SK-N-SH (cell line): Measurements from ENCODE around the gene PMVK. TPM values are rescaled to one million over a fixed set of nuclear protein-coding genes. Genes with fewer than 3 reads are reported as not detected.

ENCODE experiments used
- CTCF ChIA-PET: fragments of 300-600, 350-600 bp; formaldehyde crosslinking; extraction: SDS; loops from one replicate; lab custom pipeline; 2021; lab: Yijun Ruan, JAX
- POLR2A ChIA-PET: fragments of 350-600 bp; sonication (Branson Sonifier 250); formaldehyde crosslinking; extraction: SDS; loops from one replicate; lab custom pipeline; 2020; ENCODE audit warnings: antibody characterized with exemption, inconsistent platforms; lab: Yijun Ruan, JAX
- DNase-seq: peaks from one replicate; pipeline ENCODE4 v3.0.0; 2012
- H2AFZ ChIP-seq: fragments of 200-600 bp; sonication (generic); 2 replicates; pipeline ENCODE4 v1.8.1; 2016; ENCODE audit warnings: antibody characterized with exemption, mild to moderate bottlenecking, low read depth
- H3F3A ChIP-seq: fragments of 200-600 bp; sonication (generic); replicated peaks from 2 replicates; pipeline ENCODE3; 2016; ENCODE audit warnings: antibody characterized with exemption, mild to moderate bottlenecking; ENCODE audit not compliant: insufficient read depth
- H3K27ac ChIP-seq, 2 experiments: fragments of 200-500 bp in 1 of 2; fragments of 200-600 bp in 1 of 2; sonication (Bioruptor generic) in 1 of 2; sonication (generic), shearing (Covaris generic) in 1 of 2; 2 replicates each; pipeline versions ENCODE4 v1.5.1 to v1.6.1; 2014 to 2016; ENCODE audit warnings: low read depth in 2 of 2, inconsistent platforms in 1 of 2, low read length in 1 of 2, mild to moderate bottlenecking in 1 of 2, mixed read lengths in 1 of 2
- H3K27me3 ChIP-seq: fragments of 200-600 bp; sonication (generic), shearing (Covaris generic); 2 replicates; pipeline ENCODE4 v1.6.1; 2016; ENCODE audit warnings: mixed run types; ENCODE audit not compliant: insufficient read depth
- H3K36me3 ChIP-seq, 2 experiments: fragments of 200-500 bp in 1 of 2; fragments of 200-600 bp in 1 of 2; sonication (Bioruptor generic) in 1 of 2; sonication (generic) in 1 of 2; replicated peaks in 1 of 2; 2 replicates each; pipeline versions ENCODE3 to v1.5.1; 2014 to 2016; ENCODE audit warnings: low read length in 1 of 2, mild to moderate bottlenecking in 1 of 2; ENCODE audit not compliant: insufficient read depth in 2 of 2, control insufficient read depth in 1 of 2
- H3K4me1 ChIP-seq, 2 experiments: fragments of 200-500 bp in 1 of 2; fragments of 200-600 bp in 1 of 2; sonication (Bioruptor generic) in 1 of 2; sonication (generic), shearing (Covaris generic) in 1 of 2; 2 replicates each; pipeline versions ENCODE4 v1.5.1 to v1.6.1; 2014 to 2016; ENCODE audit warnings: low read depth in 1 of 2, low read length in 1 of 2, mixed run types in 1 of 2; ENCODE audit not compliant: insufficient read depth in 2 of 2, control insufficient read depth in 1 of 2
- H3K4me2 ChIP-seq: fragments of 200-600 bp; sonication (generic), shearing (Covaris generic); 2 replicates; pipeline ENCODE4 v1.6.1; 2017; ENCODE audit warnings: mixed run types
- H3K4me3 ChIP-seq, 2 experiments: fragments of 200-500 bp in 1 of 2; fragments of 200-600 bp in 1 of 2; sonication (Bioruptor generic) in 1 of 2; sonication (generic), shearing (Covaris generic) in 1 of 2; 2 replicates each; pipeline versions ENCODE4 v1.5.1 to v1.8.1; 2014 to 2016; ENCODE audit warnings: low read depth in 2 of 2, inconsistent platforms in 1 of 2, low read length in 1 of 2, mild to moderate bottlenecking in 1 of 2, mixed read lengths in 1 of 2, moderate library complexity in 1 of 2
- H3K79me2 ChIP-seq: fragments of 200-600 bp; sonication (generic); 2 replicates; pipeline ENCODE4 v1.8.1; 2017; ENCODE audit warnings: mild to moderate bottlenecking; ENCODE audit not compliant: insufficient read depth
- H3K9ac ChIP-seq: fragments of 200-600 bp; sonication (generic); 2 replicates; pipeline ENCODE4 v1.6.1; 2017; ENCODE audit warnings: mixed run types
- H3K9me2 ChIP-seq: fragments of 200-600 bp; sonication (generic); 2 replicates; pipeline ENCODE4 v1.6.1; 2017; ENCODE audit warnings: mixed run types
- H3K9me3 ChIP-seq: fragments of 200-600 bp; sonication (generic); 2 replicates; pipeline ENCODE4 v1.6.1; 2017; ENCODE audit warnings: mixed run types, mild to moderate bottlenecking, moderate library complexity
- H4K20me1 ChIP-seq: fragments of 200-600 bp; sonication (generic); 2 replicates; pipeline ENCODE4 v1.6.1; 2017; ENCODE audit warnings: mild to moderate bottlenecking, mixed run types; ENCODE audit not compliant: insufficient read depth
- ELF1 ChIP-seq: IDR thresholded peaks from 2 replicates; pipeline ENCODE4 v1.4.0; 2012
- EP300 ChIP-seq, 2 experiments: IDR thresholded peaks; 2 replicates each; pipeline versions ENCODE4 v1.4.0 to v1.6.1; 2012; ENCODE audit warnings: borderline replicate concordance in 1 of 2, low read depth in 1 of 2, low read length in 1 of 2
- FOXM1 ChIP-seq: IDR thresholded peaks from 2 replicates; pipeline ENCODE4 v1.4.0; 2012; ENCODE audit warnings: low read depth, mild to moderate bottlenecking
- IRF3 ChIP-seq: fragments of 150-350 bp; IDR thresholded peaks from 2 replicates; pipeline ENCODE4 v1.6.1; 2016; ENCODE audit warnings: mild to moderate bottlenecking, low read depth, low read length
- JUND ChIP-seq: IDR thresholded peaks from 2 replicates; pipeline ENCODE4 v1.4.0; 2012
- REST ChIP-seq: IDR thresholded peaks from 2 replicates; pipeline ENCODE4 v1.6.1; 2012; ENCODE audit warnings: mild to moderate bottlenecking, low read depth, low read length, moderate library complexity
- RFX5 ChIP-seq: IDR thresholded peaks from 2 replicates; pipeline ENCODE4 v1.6.1; 2012; ENCODE audit warnings: mild to moderate bottlenecking, improper control_type of control experiment, low read length
- RXRA ChIP-seq: IDR thresholded peaks from 2 replicates; pipeline ENCODE4 v1.4.0; 2012; ENCODE audit warnings: low read depth, mild to moderate bottlenecking, borderline replicate concordance
- SIN3A ChIP-seq: IDR thresholded peaks from 2 replicates; pipeline ENCODE4 v1.6.1; 2012; ENCODE audit warnings: low read depth, mild to moderate bottlenecking, low read length, moderate library complexity, borderline replicate concordance
- TAF1 ChIP-seq: IDR thresholded peaks from 2 replicates; pipeline ENCODE4 v1.6.1; 2012; ENCODE audit warnings: low read depth, mild to moderate bottlenecking, low read length, moderate library complexity, borderline replicate concordance
- TCF12 ChIP-seq: IDR thresholded peaks from 2 replicates; pipeline ENCODE4 v1.4.0; 2012
- TEAD4 ChIP-seq: IDR thresholded peaks from 2 replicates; pipeline ENCODE4 v1.4.0; 2012; ENCODE audit warnings: mild to moderate bottlenecking, borderline replicate concordance; ENCODE audit not compliant: insufficient read depth
- USF2 ChIP-seq: fragments of 150-350 bp; IDR thresholded peaks from 2 replicates; pipeline ENCODE4 v1.6.1; 2017; ENCODE audit warnings: antibody characterized with exemption, low read length, low read depth, borderline replicate concordance
- WGBS: methylation state at CpG from one replicate; pipeline ENCODE4 v1.1.6; 2017; ENCODE audit warnings: low lambda C conversion rate; 5-methylcytosine and 5-hydroxymethylcytosine counted together
- polyA plus RNA-seq, 3 experiments: library from polyadenylated mRNA; depleted of rRNA; stranded (reverse); fragments of >200 nt; gene quantifications; 2 replicates each; pipeline ENCODE4 v1.2.3, GENCODE V29; 2012
- TF ChIP-seq, protein P1 (sequence below): IDR thresholded peaks from 2 replicates; pipeline ENCODE4; 2012
- TF ChIP-seq, protein P2 (sequence below): fragments of 200-600 bp; sonication (generic); IDR thresholded peaks from 2 replicates; pipeline ENCODE4 v1.6.1; 2017; ENCODE audit warnings: antibody characterized with exemption, mild to moderate bottlenecking, moderate library complexity

Gene PMVK
- polyA plus RNA-seq, 1 of the 3 experiments (the other 2 are of a cell fraction) = 59.6 TPM

DNA sequence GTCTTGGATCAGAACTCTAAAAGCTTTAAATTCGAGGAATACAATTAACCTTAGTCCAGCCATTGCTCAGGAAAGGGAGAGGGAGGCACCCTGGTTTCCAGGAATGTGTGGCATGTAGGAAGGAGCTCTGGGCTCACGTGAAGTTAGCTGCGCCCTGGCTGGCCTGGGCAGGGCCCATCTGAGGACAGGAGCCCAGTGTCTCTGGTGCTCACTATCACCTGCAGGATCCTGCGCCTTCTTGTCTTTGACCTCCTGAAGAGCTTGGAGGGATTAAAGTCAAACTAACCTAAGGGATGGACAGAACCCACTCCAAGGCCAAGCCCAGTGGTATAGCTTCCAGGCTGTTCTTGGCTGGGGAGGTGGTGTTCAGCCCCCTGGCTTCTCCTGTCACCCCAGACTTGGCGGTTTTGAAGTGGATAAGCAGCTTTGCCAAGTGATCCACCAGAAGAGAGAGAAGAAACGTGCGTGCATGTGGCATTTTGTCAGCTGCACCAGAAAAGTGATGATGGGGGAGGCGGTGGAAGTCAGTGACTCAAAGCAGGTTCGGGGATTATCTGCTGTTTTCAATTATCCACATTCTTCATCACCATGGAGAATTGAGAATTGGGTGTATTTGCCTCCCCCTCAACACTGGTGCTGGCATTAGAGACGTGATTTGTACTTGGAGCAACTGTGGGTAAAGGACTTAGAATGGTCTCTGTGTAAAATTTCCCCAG, 54.5 kb downstream of the PMVK start:
- Histone ChIP-seq H3K9ac (no peak overlapping the region), H3K4me2 (no peak overlapping the region), H3K79me2 (no peaks in the 10 kb centered on the region), H3F3A (no peaks in the 10 kb centered on the region), H3K9me3 (no peaks in the 10 kb centered on the region), H3K4me1 (peaks cover 0 to 6% of the 10 kb centered on the region in 2 experiments; a peak in 1 of 4 replicates), H3K4me3 (no peak overlapping the region), H4K20me1 (no peaks in the 10 kb centered on the region), H3K9me2 (no peaks in the 10 kb centered on the region), H3K27me3 (no peaks in the 10 kb centered on the region; the same call in none of the 2 replicates), H3K27ac (no peak overlapping the region), H3K36me3 (no peaks in the 10 kb centered on the region), H2AFZ (no peak overlapping the region)
- ChIA-PET CTCF (interaction anchor here (0.8 to 5.5 kb wide), 16 partner anchors 9 to 402 kb away, joined by 3 to 47 read pairs (median 4); partner anchors contain the start of gene PMVK), POLR2A (interaction anchor here (1.6 kb wide), 1 partner anchor 322 kb away, joined by 6 read pairs; no protein-coding TSS in a partner anchor)
- no peak for TF ChIP-seq EP300 (IDR thresholded peaks at IDR 0.05; ENCODE audit: borderline replicate concordance in 1 of 2, low read depth in 1 of 2, low read length in 1 of 2)
- TF ChIP-seq TAF1 = no peak
- TF ChIP-seq IRF3 = no peak
- no peak for TF ChIP-seq RFX5
- TF ChIP-seq USF2 = no peak
- TF ChIP-seq, protein P1, sequence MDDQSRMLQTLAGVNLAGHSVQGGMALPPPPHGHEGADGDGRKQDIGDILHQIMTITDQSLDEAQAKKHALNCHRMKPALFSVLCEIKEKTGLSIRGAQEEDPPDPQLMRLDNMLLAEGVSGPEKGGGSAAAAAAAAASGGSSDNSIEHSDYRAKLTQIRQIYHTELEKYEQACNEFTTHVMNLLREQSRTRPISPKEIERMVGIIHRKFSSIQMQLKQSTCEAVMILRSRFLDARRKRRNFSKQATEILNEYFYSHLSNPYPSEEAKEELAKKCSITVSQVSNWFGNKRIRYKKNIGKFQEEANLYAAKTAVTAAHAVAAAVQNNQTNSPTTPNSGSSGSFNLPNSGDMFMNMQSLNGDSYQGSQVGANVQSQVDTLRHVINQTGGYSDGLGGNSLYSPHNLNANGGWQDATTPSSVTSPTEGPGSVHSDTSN = no peak
- TF ChIP-seq JUND = no peak
- no peak for TF ChIP-seq FOXM1
- no peak for TF ChIP-seq REST
- no peak for TF ChIP-seq TCF12
- TF ChIP-seq, protein P2, sequence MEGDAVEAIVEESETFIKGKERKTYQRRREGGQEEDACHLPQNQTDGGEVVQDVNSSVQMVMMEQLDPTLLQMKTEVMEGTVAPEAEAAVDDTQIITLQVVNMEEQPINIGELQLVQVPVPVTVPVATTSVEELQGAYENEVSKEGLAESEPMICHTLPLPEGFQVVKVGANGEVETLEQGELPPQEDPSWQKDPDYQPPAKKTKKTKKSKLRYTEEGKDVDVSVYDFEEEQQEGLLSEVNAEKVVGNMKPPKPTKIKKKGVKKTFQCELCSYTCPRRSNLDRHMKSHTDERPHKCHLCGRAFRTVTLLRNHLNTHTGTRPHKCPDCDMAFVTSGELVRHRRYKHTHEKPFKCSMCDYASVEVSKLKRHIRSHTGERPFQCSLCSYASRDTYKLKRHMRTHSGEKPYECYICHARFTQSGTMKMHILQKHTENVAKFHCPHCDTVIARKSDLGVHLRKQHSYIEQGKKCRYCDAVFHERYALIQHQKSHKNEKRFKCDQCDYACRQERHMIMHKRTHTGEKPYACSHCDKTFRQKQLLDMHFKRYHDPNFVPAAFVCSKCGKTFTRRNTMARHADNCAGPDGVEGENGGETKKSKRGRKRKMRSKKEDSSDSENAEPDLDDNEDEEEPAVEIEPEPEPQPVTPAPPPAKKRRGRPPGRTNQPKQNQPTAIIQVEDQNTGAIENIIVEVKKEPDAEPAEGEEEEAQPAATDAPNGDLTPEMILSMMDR = no peak
- TF ChIP-seq TEAD4 = no peak
- no peak for TF ChIP-seq RXRA
- TF ChIP-seq ELF1 = no peak
- no peak for TF ChIP-seq SIN3A
- 61% methylated on average over 10 of the region's 10 CpGs for WGBS
- no peak for DNase-seq
